Measurements from ENCODE around the gene PLEKHG4B. TPM values are rescaled to one million over a fixed set of nuclear protein-coding genes. Genes with fewer than 3 reads are reported as not detected.
"Not testable (repeated sequence)": the region's sequence is repeated elsewhere in the genome, so short reads cannot be mapped to it uniquely, and the experiment has no call there.

PLEKHG4B gene
- total RNA-seq, 1 experiment from 2014 or later = 0.02 TPM

DNA sequence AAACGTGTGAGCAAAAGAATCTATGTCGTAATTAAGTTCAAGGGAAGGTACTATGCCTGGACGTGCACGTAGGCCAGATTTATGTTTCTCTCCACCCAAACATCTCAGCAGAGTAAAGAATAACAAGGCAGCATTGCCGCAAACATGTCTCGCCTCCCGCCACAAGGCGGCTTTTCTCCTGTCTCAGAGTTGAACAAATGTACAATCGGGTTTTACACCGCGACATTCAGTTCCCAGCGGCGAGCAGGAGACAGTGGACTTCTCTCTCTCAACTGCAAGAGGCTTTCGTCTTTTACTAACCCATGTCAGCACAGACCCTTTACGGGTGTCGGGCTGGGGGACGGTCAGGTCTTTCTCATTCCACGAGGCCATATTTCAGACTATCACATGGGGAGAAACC, 105.1 kb downstream of the PLEKHG4B start:
- BruUV-seq (replicated peaks); H4K20me1 ChIP-seq (ENCODE audit: insufficient read depth); H3K27ac ChIP-seq (ENCODE audit: low read depth, low read length); H3K36me3 ChIP-seq (ENCODE audit: control insufficient read depth in 1 of 2, insufficient read depth in 2 of 2, low read length in 2 of 2); H3K9me3 ChIP-seq (ENCODE audit: control insufficient read depth in 1 of 2, insufficient read depth in 1 of 2, low read depth in 1 of 2, low read length in 2 of 2); DNase-seq (ENCODE audit: low read depth, low spot score); H2AFZ ChIP-seq (ENCODE audit: low read depth, low read length, poor library complexity, severe bottlenecking); RAD21 ChIA-PET (ENCODE audit: low non-redundant PET in 1 of 2, low total read pairs in 2 of 2, uncharacterized antibody in 2 of 2, unreplicated experiment in 2 of 2); ATAC-seq; H3K9ac ChIP-seq (ENCODE audit: low read length); intact Hi-C loops (cut with micrococcal nuclease); POLR2A ChIA-PET; H3K4me2 ChIP-seq (ENCODE audit: low read length); CTCF ChIA-PET; H3K4me3 ChIP-seq (replicated peaks in 1 of 2; ENCODE audit: low read depth in 1 of 2, low read length in 2 of 2); H3K4me1 ChIP-seq (ENCODE audit: control insufficient read depth in 1 of 2, insufficient read depth in 2 of 2, low read length in 2 of 2); H3K79me2 ChIP-seq (ENCODE audit: insufficient read depth, low read length); H3K27me3 ChIP-seq (ENCODE audit: insufficient read depth, low read length); H3K9me2 ChIP-seq (ENCODE audit: insufficient read depth): not testable (repeated sequence)

GRCh38 chr5:197892-198489, 106.0 kb downstream of the PLEKHG4B start:
- CTCF ChIA-PET = no interaction called here
- H4K20me1 ChIP-seq (ENCODE audit: insufficient read depth) = no peaks in the 10 kb centered on the region
- RAD21 ChIA-PET (ENCODE audit: low non-redundant PET in 1 of 2, low total read pairs in 2 of 2, uncharacterized antibody in 2 of 2, unreplicated experiment in 2 of 2) = no interaction called here
- H3K9me3 ChIP-seq (ENCODE audit: control insufficient read depth in 1 of 2, insufficient read depth in 1 of 2, low read depth in 1 of 2, low read length in 2 of 2) = no peaks in the 10 kb centered on the region
- no peak overlapping the region for H3K27ac ChIP-seq (ENCODE audit: low read depth, low read length)
- no peak overlapping the region for H3K9ac ChIP-seq (ENCODE audit: low read length)
- no TSS peak for BruUV-seq (replicated peaks)
- DNase-seq (ENCODE audit: low read depth, low spot score) (no peak), ATAC-seq (no peak)
- no peaks in the 10 kb centered on the region for H3K27me3 ChIP-seq (ENCODE audit: insufficient read depth, low read length)
- no peak overlapping the region for H3K4me2 ChIP-seq (ENCODE audit: low read length)
- intact Hi-C loops (cut with micrococcal nuclease) = no loop called here
- TF ChIP-seq, protein P1, sequence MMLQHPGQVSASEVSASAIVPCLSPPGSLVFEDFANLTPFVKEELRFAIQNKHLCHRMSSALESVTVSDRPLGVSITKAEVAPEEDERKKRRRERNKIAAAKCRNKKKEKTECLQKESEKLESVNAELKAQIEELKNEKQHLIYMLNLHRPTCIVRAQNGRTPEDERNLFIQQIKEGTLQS (IDR thresholded peaks at IDR 0.05) = no peak
- TF ChIP-seq RAD21 (IDR thresholded peaks at IDR 0.05; ENCODE audit: low read depth) = no peak
- no peaks in the 10 kb centered on the region for H3K9me2 ChIP-seq (ENCODE audit: insufficient read depth)
- no peaks in the 10 kb centered on the region for H3K4me1 ChIP-seq (ENCODE audit: control insufficient read depth in 1 of 2, insufficient read depth in 2 of 2, low read length in 2 of 2)
- POLR2A ChIA-PET = no interaction called here
- no peak overlapping the region for H3K4me3 ChIP-seq (replicated peaks in 1 of 2; ENCODE audit: low read depth in 1 of 2, low read length in 2 of 2)
- no peaks in the 10 kb centered on the region for H3K36me3 ChIP-seq (ENCODE audit: control insufficient read depth in 1 of 2, insufficient read depth in 2 of 2, low read length in 2 of 2)
- H2AFZ ChIP-seq (ENCODE audit: low read depth, low read length, poor library complexity, severe bottlenecking) = no peak overlapping the region
- no peaks in the 10 kb centered on the region for H3K79me2 ChIP-seq (ENCODE audit: insufficient read depth, low read length)

Data from HCT116 (cell line).